Neural cell (in vitro differentiated cells): ENCODE data around the gene HM13.

ENCODE experiments used
- CTCF ChIP-seq: fragments of 450-650 bp; IDR thresholded peaks from 2 replicates; pipeline ENCODE4 v1.5.1; 2014; ENCODE audit warnings: antibody characterized with exemption, mild to moderate bottlenecking, moderate library complexity; ENCODE audit not compliant: poor library complexity, severe bottlenecking
- EP300 ChIP-seq: fragments of 450-650 bp; conservative IDR thresholded peaks from 2 replicates; pipeline ENCODE4 v1.6.1; 2014; ENCODE audit warnings: antibody characterized with exemption, mild to moderate bottlenecking, moderate library complexity; ENCODE audit not compliant: poor library complexity, severe bottlenecking
- RAD21 ChIP-seq: fragments of 450-650 bp; conservative IDR thresholded peaks from 2 replicates; pipeline ENCODE4 v1.6.1; 2014; ENCODE audit warnings: antibody characterized with exemption, mild to moderate bottlenecking, moderate library complexity
- REST ChIP-seq: IDR thresholded peaks from 2 replicates; pipeline ENCODE4 v1.6.1; 2012; ENCODE audit warnings: borderline replicate concordance
- TAF1 ChIP-seq: IDR thresholded peaks from 2 replicates; pipeline ENCODE4 v1.6.1; 2012; ENCODE audit warnings: low read depth

- no peak for TF ChIP-seq CTCF
- TF ChIP-seq REST = no peak
- no peak for TF ChIP-seq RAD21
- TF ChIP-seq TAF1 = no peak
- no peak for TF ChIP-seq EP300
Observed at GRCh38 chr20:31580706-31581105, 66.5 kb downstream of the HM13 start.
